ENCODE measurements around the gene PPP1R1C.

PPP1R1C gene

DNA sequence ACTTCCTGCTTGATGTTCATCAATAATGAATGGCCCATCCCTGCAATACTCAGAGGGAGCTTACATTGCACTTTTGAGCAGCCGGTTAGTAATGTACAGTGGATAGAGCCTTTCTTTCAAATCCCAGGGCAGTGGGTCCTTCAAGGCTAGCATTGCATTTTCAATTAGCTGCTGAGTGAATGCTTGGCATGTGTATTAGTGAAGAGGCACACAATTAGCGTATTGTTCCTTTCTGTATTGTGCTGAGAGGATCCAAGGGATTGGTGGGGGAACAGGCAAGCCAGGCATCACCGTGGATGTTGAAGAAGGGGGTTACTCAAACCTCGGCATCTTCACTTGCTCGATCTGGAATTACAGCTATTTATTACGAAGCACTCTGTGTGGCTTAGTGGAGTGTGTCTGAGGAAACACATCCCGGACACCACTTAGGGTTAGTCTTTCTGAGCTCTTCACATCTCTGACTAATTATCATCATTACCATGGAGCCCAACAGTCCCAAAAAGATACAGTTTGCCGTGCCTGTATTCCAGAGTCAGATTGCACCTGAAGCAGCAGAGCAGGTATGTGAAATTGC is at the start of gene PPP1R1C:
Gene PPP1R1C (plus strand): TSS at position 222 of the 574 bp plus-strand sequence. CDS start 258 bp downstream, at position 480.
- Mint-ChIP-seq H3K4me1 (no peaks in the 10 kb centered on the region), H3K27ac (ENCODE audit: low read depth) (no peak within 1 kb of the TSS), H3K4me3 (no peak within 1 kb of the TSS), H3K36me3 (ENCODE audit: insufficient read depth) (no peaks in the 10 kb centered on the region), H3K27me3 (peaks cover 28% of the 10 kb centered on the region), H3K9me3 (no peaks in the 10 kb centered on the region)
- no peak for ATAC-seq (replicated peaks; ENCODE audit: extremely low read depth, poor library complexity, severe bottlenecking)
- DNase-seq (ENCODE audit: low spot score in 2 of 2): no peak

GRCh38 chr2:181937473-181937872 is 48.2 kb upstream of the PPP1R1C start:
- Mint-ChIP-seq H3K36me3 (ENCODE audit: insufficient read depth) (no peaks in the 10 kb centered on the region), H3K4me1 (no peaks in the 10 kb centered on the region), H3K4me3 (no peak overlapping the region), H3K27ac (ENCODE audit: low read depth) (no peak overlapping the region), H3K27me3 (peaks cover 41% of the 10 kb centered on the region), H3K9me3 (no peaks in the 10 kb centered on the region)
- no peak for DNase-seq (ENCODE audit: low spot score in 2 of 2)
- ATAC-seq (replicated peaks; ENCODE audit: extremely low read depth, poor library complexity, severe bottlenecking): no peak

- DNase-seq (ENCODE audit: low spot score in 2 of 2): no peak
Measured at GRCh38 chr2:181943411-181944124, 42.1 kb upstream of the PPP1R1C start.

DNA sequence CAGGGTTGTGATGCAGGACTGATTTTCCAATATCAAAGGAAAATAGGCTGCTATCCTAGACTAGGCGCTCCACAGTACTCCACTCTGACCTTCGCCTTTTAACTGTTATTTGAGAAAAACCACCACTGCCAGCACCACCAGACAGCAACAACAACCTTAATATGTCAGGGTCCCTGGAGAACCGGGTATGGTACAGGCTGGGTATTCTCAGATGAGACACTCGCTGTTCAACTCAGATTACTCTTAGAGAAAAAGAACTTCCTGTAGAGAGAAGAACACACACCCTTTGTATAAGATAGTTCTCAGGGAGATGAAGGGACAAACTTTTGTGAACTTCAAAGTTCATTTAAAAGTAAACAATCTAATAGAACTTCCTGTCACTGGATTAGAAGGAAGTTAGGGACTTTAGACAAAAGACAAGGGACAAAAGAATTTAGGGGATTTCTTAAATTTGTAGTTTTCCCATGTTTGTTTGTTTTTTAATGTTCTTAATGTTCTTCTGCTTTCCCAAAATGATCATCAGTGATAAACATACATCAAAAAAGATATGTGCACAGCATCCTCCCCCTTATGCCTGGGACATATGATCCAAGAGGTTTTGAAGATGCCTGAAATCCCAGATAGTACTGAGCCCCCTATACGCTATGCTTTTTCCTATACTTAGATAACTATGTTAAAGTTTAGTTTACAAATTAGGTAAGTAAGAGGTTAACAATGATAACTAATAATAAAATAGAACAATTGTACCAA is 41.3 kb upstream of the PPP1R1C start:
- DNase-seq (ENCODE audit: low spot score in 2 of 2): no peak
- ATAC-seq (replicated peaks; ENCODE audit: extremely low read depth, poor library complexity, severe bottlenecking): no peak
- Mint-ChIP-seq H3K9me3 (no peaks in the 10 kb centered on the region), H3K4me1 (no peaks in the 10 kb centered on the region), H3K4me3 (no peak overlapping the region), H3K27me3 (peaks cover 72% of the 10 kb centered on the region), H3K36me3 (ENCODE audit: insufficient read depth) (no peaks in the 10 kb centered on the region), H3K27ac (ENCODE audit: low read depth) (no peak overlapping the region)

More at GRCh38 chr2:181943411-181944124, 42.1 kb upstream of the PPP1R1C start:
- H3K27ac Mint-ChIP-seq (ENCODE audit: low read depth): no peak overlapping the region
- ATAC-seq (replicated peaks; ENCODE audit: extremely low read depth, poor library complexity, severe bottlenecking): no peak
- no peaks in the 10 kb centered on the region for H3K4me1 Mint-ChIP-seq
- no peak overlapping the region for H3K4me3 Mint-ChIP-seq
- H3K27me3 Mint-ChIP-seq: peaks cover 72% of the 10 kb centered on the region
- no peaks in the 10 kb centered on the region for H3K36me3 Mint-ChIP-seq (ENCODE audit: insufficient read depth)
- no peaks in the 10 kb centered on the region for H3K9me3 Mint-ChIP-seq

GRCh38 chr2:181944914-181945291 is 40.8 kb upstream of the PPP1R1C start:
- Mint-ChIP-seq H3K4me3 (no peak overlapping the region), H3K36me3 (ENCODE audit: insufficient read depth) (no peaks in the 10 kb centered on the region), H3K9me3 (no peaks in the 10 kb centered on the region), H3K27me3 (peaks cover 72% of the 10 kb centered on the region), H3K4me1 (no peaks in the 10 kb centered on the region), H3K27ac (ENCODE audit: low read depth) (no peak overlapping the region)
- DNase-seq (ENCODE audit: low spot score in 2 of 2): no peak
- ATAC-seq (replicated peaks; ENCODE audit: extremely low read depth, poor library complexity, severe bottlenecking): no peak

- H3K4me1 Mint-ChIP-seq: no peaks in the 10 kb centered on the region
- DNase-seq (ENCODE audit: low spot score in 2 of 2): no peak
- peaks cover 63% of the 10 kb centered on the region for H3K27me3 Mint-ChIP-seq
- H3K27ac Mint-ChIP-seq (ENCODE audit: low read depth): no peak overlapping the region
- no peak overlapping the region for H3K4me3 Mint-ChIP-seq
- no peak for ATAC-seq (replicated peaks; ENCODE audit: extremely low read depth, poor library complexity, severe bottlenecking)
- H3K9me3 Mint-ChIP-seq: no peaks in the 10 kb centered on the region
- H3K36me3 Mint-ChIP-seq (ENCODE audit: insufficient read depth): no peaks in the 10 kb centered on the region
Measured at GRCh38 chr2:181946444-181947127, 39.1 kb upstream of the PPP1R1C start.

GRCh38 chr2:181947273-181947672 is 38.4 kb upstream of the PPP1R1C start:
- ATAC-seq (replicated peaks; ENCODE audit: extremely low read depth, poor library complexity, severe bottlenecking) (no peak), DNase-seq (ENCODE audit: low spot score in 2 of 2) (no peak)
- Mint-ChIP-seq H3K27me3 (peaks cover 58% of the 10 kb centered on the region), H3K36me3 (ENCODE audit: insufficient read depth) (no peaks in the 10 kb centered on the region), H3K9me3 (no peaks in the 10 kb centered on the region), H3K4me1 (no peaks in the 10 kb centered on the region), H3K4me3 (no peak overlapping the region), H3K27ac (ENCODE audit: low read depth) (no peak overlapping the region)

GRCh38 chr2:181948227-181948626 is 37.4 kb upstream of the PPP1R1C start:
- ATAC-seq (replicated peaks; ENCODE audit: extremely low read depth, poor library complexity, severe bottlenecking): no peak
- no peak for DNase-seq (ENCODE audit: low spot score in 2 of 2)
- H3K4me1 Mint-ChIP-seq: no peaks in the 10 kb centered on the region
- peak overlapping the region; percentile 8 for H3K4me3 Mint-ChIP-seq
- H3K9me3 Mint-ChIP-seq: no peaks in the 10 kb centered on the region
- H3K27ac Mint-ChIP-seq (ENCODE audit: low read depth): no peak overlapping the region
- H3K27me3 Mint-ChIP-seq: peaks cover 61% of the 10 kb centered on the region
- no peaks in the 10 kb centered on the region for H3K36me3 Mint-ChIP-seq (ENCODE audit: insufficient read depth)

- no peak overlapping the region for H3K4me3 Mint-ChIP-seq
- H3K4me1 Mint-ChIP-seq: peaks cover 6% of the 10 kb centered on the region
- H3K27me3 Mint-ChIP-seq: peaks cover 65% of the 10 kb centered on the region
- H3K27ac Mint-ChIP-seq (ENCODE audit: low read depth): no peak overlapping the region
- ATAC-seq (replicated peaks; ENCODE audit: extremely low read depth, poor library complexity, severe bottlenecking) (no peak), DNase-seq (ENCODE audit: low spot score in 2 of 2) (no peak)
- no peaks in the 10 kb centered on the region for H3K9me3 Mint-ChIP-seq
- no peaks in the 10 kb centered on the region for H3K36me3 Mint-ChIP-seq (ENCODE audit: insufficient read depth)
Measured at GRCh38 chr2:181949047-181949446, 36.6 kb upstream of the PPP1R1C start.

DNA sequence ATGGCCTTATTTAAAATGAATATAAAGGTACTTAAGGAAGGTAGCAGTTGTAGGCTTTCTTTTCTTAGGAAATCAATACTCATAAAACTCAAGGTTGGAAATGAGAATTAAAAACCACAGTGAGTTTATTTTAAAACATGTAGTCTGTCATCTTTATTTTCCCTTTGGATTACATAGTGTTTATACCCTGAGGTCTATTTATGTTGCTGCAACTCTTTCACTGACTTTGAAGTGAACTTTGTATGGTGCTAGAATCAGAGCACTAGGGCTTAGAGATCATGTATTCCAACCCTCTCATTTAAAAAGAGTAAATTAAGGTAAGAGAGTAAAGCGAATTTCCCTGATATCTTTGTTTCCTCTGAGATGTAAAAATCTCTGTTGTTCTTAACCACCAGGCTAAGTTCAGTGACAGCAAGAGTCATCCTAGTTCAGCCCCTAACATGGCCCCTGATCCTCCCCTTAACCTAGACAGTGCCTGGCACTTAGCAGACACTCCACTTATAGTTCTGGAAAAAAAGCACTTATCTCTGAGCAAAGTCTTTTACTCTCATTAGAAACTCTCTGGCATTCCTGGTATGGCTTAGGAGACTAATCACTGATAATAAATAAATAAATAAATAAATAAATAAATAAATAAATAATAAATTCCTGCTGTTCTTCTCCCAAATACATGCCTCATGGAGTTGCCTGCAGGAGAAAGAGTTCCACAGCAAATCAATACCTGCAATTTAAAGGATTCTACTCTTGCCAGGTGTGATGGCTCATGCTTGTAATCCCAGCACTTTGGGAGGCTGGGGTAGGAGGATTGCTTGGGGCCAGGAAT is 33.0 kb upstream of the PPP1R1C start:
- DNase-seq (ENCODE audit: low spot score in 2 of 2) (no peak), ATAC-seq (replicated peaks; ENCODE audit: extremely low read depth, poor library complexity, severe bottlenecking) (no peak)
- H3K27ac Mint-ChIP-seq (ENCODE audit: low read depth): no peak overlapping the region
- H3K4me1 Mint-ChIP-seq: peaks cover 6% of the 10 kb centered on the region
- no peaks in the 10 kb centered on the region for H3K36me3 Mint-ChIP-seq (ENCODE audit: insufficient read depth)
- no peaks in the 10 kb centered on the region for H3K9me3 Mint-ChIP-seq
- H3K4me3 Mint-ChIP-seq: no peak overlapping the region
- H3K27me3 Mint-ChIP-seq: peaks cover 58% of the 10 kb centered on the region

- peaks cover 58% of the 10 kb centered on the region for H3K27me3 Mint-ChIP-seq
- H3K27ac Mint-ChIP-seq (ENCODE audit: low read depth): no peak overlapping the region
- H3K4me3 Mint-ChIP-seq: peak overlapping the region; percentile 6
- peak; percentile 73 for ATAC-seq (replicated peaks; ENCODE audit: extremely low read depth, poor library complexity, severe bottlenecking)
- H3K36me3 Mint-ChIP-seq (ENCODE audit: insufficient read depth): no peaks in the 10 kb centered on the region
- peak; percentile 30 to 51 for DNase-seq (ENCODE audit: low spot score in 2 of 2)
- peaks cover 6% of the 10 kb centered on the region for H3K4me1 Mint-ChIP-seq
- H3K9me3 Mint-ChIP-seq: no peaks in the 10 kb centered on the region
Measured at GRCh38 chr2:181953881-181954537, 31.6 kb upstream of the PPP1R1C start.
